Activated CD8-positive, alpha-beta memory T cell treated with anti-CD3 and anti-CD28 coated beads, Interleukin-2, amount 50 U/mL, for 4 hours (primary cell): Measurements from ENCODE around the gene TP53TG3E.
A peak's percentile ranks its signal among the peaks of the same experiment; 100 is the strongest.
"Not testable (repeated sequence)": the region's sequence is repeated elsewhere in the genome, so short reads cannot be mapped to it uniquely, and the experiment has no call there.

Experiments
- DNase-seq: peaks from one replicate; pipeline ENCODE4 v3.0.0-alpha.2; 2020

TP53TG3E gene

GRCh38 chr16:33304006-33304405, at the start of gene TP53TG3E:
Gene TP53TG3E, plus strand, starts transcription at chr16:33304306. Its CDS starts 68 bp downstream, at chr16:33304374.
- DNase-seq, result not testable (repeated sequence)

- DNase-seq, result peak; percentile 60
These were observed 32.3 kb downstream of the TP53TG3E start for GRCh38 chr16:33336226-33337012.

GRCh38 chr16:33337627-33338542, 33.8 kb downstream of the TP53TG3E start:
- peak; percentile 57 for DNase-seq

GRCh38 chr16:33338543-33338951, 34.4 kb downstream of the TP53TG3E start:
- DNase-seq, result peak; percentile 25

GRCh38 chr16:33339093-33340061, 35.3 kb downstream of the TP53TG3E start:
- DNase-seq, result peak; percentile 61
